Esophagus muscularis mucosa (tissue), 4 donors: ENCODE data around the gene PNPLA5.

ENCODE experiments used
- EP300 ChIP-seq: sonication (generic); formaldehyde crosslinking; IDR thresholded peaks from one replicate; pipeline ENCODE4 v1.6.1; 2017; ENCODE audit warnings: antibody characterized with exemption
- POLR2A ChIP-seq: fragments of 450-650 bp; IDR thresholded peaks from one replicate; pipeline ENCODE4 v1.6.1; 2017; ENCODE audit warnings: antibody characterized with exemption, moderate library complexity, mild to moderate bottlenecking, low read depth
- POLR2AphosphoS5 ChIP-seq, 2 donors: sonication (generic); formaldehyde crosslinking; IDR thresholded peaks; one replicate each; pipeline ENCODE4 v1.6.1; 2017; ENCODE audit warnings: antibody characterized with exemption in 2 of 2
- TF ChIP-seq, protein P1 (sequence below), 3 experiments: fragments of 200-600 bp in 2 of 3; fragments of 450-650 bp in 1 of 3; sonication (generic) in 2 of 3; IDR thresholded peaks; one replicate each; pipeline ENCODE4 v1.5.1; 2017 to 2019; ENCODE audit warnings: antibody characterized with exemption in 3 of 3, mild to moderate bottlenecking in 2 of 3, moderate library complexity in 1 of 3

DNA sequence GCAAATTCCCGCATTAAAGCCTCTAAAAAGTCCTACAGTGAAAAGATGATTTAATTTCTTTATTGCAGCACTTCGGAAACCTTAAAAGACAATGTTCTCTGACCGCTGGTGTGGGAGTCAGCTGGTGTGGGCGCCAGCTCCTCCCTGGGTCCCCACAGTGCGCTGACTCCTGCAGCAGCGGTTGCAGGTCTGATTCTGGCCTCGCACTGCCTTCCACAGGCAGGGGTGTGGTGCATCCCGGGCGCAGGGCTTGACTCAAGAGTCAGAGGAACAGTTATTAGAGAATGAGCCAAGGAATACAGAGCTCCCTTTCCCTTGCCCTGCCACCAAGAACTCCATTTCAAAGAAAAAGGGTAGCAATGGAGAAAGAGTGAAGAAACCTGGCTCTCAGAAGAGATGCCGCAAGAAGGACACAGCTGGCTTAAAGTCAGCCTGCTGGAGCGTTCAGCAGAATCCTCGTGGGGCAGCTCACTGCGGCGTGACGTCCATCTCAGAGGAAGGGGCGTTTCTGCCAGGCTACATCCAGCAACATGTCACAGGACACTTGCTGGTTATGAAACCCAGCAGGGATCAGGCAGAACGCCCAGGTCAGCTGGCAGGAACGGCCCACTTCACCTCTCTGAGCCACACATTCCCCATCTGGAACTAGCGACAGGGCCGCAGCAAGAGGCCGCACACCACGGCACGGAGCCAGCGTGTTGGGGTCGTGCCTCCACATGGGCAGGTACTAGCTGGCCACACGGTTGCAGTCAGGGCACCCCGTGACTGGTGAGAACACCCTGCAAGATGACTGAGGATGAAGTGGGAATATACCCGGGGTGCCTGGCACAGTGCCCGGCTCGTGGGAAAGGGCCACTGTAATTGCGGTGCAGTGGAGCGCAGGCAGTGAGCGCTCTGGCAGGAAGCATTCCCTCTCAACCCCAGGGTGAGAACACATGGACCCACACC lies 61.6 kb downstream of the PNPLA5 start:
- TF ChIP-seq, protein P1, sequence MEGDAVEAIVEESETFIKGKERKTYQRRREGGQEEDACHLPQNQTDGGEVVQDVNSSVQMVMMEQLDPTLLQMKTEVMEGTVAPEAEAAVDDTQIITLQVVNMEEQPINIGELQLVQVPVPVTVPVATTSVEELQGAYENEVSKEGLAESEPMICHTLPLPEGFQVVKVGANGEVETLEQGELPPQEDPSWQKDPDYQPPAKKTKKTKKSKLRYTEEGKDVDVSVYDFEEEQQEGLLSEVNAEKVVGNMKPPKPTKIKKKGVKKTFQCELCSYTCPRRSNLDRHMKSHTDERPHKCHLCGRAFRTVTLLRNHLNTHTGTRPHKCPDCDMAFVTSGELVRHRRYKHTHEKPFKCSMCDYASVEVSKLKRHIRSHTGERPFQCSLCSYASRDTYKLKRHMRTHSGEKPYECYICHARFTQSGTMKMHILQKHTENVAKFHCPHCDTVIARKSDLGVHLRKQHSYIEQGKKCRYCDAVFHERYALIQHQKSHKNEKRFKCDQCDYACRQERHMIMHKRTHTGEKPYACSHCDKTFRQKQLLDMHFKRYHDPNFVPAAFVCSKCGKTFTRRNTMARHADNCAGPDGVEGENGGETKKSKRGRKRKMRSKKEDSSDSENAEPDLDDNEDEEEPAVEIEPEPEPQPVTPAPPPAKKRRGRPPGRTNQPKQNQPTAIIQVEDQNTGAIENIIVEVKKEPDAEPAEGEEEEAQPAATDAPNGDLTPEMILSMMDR (IDR thresholded peaks at IDR 0.05), result no peak
- TF ChIP-seq POLR2AphosphoS5 (IDR thresholded peaks at IDR 0.05) (peak; percentile 31 to 45), EP300 (no peak), POLR2A (no peak)
